HUES48 (cell line): ENCODE measurements around the gene TAMALIN.
"Not testable (repeated sequence)": the region's sequence is repeated elsewhere in the genome, so short reads cannot be mapped to it uniquely, and the experiment has no call there.

Experiments used
- H3K27ac ChIP-seq: one replicate; pipeline ENCODE4 v1.7.0; 2013; ENCODE audit warnings: low read depth, low read length, inconsistent platforms
- H3K27me3 ChIP-seq: 2 replicates; pipeline ENCODE4 v1.6.1; 2013; ENCODE audit warnings: mild to moderate bottlenecking, low read length; ENCODE audit not compliant: control insufficient read depth, insufficient read depth
- H3K36me3 ChIP-seq: 2 replicates; pipeline ENCODE4 v1.6.1; 2013; ENCODE audit warnings: low read length; ENCODE audit not compliant: control insufficient read depth, insufficient read depth
- H3K4me1 ChIP-seq: 2 replicates; pipeline ENCODE4 v1.6.1; 2013; ENCODE audit warnings: mild to moderate bottlenecking, low read length; ENCODE audit not compliant: control insufficient read depth, insufficient read depth
- H3K4me3 ChIP-seq: 2 replicates; pipeline ENCODE4 v1.5.1; 2013; ENCODE audit warnings: mild to moderate bottlenecking, low read depth, low read length
- H3K9ac ChIP-seq: 2 replicates; pipeline ENCODE4 v1.6.1; 2013; ENCODE audit warnings: mild to moderate bottlenecking, low read depth, low read length, moderate library complexity
- H3K9me3 ChIP-seq: 2 replicates; pipeline ENCODE4 v1.6.1; 2013; ENCODE audit warnings: low read length; ENCODE audit not compliant: control insufficient read depth, insufficient read depth

Gene TAMALIN

DNA sequence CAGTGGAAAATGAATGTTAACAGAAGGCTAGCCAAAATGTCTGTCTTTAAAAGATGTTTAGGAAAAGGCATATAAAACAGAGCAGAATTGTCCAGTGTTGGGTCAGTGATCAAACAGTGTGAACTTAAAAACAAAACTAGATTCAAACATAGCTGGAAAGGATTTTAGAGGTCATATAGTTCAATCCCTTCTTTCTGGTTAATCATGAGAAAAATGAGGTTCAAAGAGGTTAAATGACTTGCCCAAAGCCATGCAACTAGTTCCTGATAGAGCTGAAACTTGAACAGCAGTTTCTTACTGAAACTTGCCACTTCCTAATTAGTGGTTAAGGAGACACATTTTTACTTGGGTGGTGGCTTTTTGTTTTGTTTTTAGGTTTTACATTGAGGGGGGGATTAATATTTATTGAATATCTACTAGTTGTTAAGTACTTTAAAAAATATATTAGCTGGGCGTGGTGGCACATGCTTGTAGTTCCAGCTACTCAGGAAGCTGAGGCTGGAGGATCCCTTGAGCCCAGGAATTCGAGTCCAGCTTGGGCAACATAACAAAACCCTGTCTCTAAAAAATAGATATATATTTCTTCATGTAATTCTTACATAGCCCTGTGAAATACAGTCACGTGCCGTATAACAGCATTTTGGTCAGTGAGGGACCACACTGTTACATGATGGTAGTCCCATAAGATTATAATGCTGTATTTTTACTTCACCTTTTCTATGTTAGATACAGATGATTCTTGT lies 34.9 kb upstream of the TAMALIN start:
- H3K4me3 ChIP-seq: no peak overlapping the region
- H3K27me3 ChIP-seq: no peaks in the 10 kb centered on the region
- peaks cover 19% of the 10 kb centered on the region for H3K36me3 ChIP-seq
- H3K27ac ChIP-seq: no peak overlapping the region
- H3K9ac ChIP-seq: no peak overlapping the region
- H3K9me3 ChIP-seq: no peaks in the 10 kb centered on the region
- H3K4me1 ChIP-seq: peaks cover 25% of the 10 kb centered on the region

GRCh38 chr12:51972422-51972812 lies 34.3 kb upstream of the TAMALIN start:
- H3K27me3 ChIP-seq: no peaks in the 10 kb centered on the region
- peaks cover 22% of the 10 kb centered on the region for H3K36me3 ChIP-seq
- H3K9ac ChIP-seq: no peak overlapping the region
- H3K9me3 ChIP-seq: no peaks in the 10 kb centered on the region
- peaks cover 25% of the 10 kb centered on the region for H3K4me1 ChIP-seq
- no peak overlapping the region for H3K27ac ChIP-seq
- no peak overlapping the region for H3K4me3 ChIP-seq

DNA sequence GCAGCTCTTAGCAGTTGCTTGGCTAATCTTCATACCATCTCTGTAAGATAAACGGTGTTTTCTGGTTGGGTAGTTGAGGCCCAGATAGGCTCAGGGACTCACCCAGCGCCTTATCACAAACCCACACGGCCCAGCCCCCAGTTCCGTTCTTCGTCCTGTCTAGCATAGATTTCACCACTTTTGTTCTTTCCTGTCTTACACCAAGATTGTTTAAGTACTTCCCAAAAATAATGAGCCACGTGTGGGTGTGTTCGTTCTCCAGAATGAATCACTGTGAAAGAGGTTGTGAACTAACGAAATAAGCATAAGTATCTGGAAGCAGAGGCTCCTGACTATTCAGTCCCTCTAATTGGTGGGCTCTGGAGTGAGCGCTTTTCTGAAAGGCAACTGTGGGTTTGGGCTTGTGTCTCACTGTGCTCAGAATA lies 33.9 kb upstream of the TAMALIN start:
- Histone ChIP-seq H3K9me3 (no peaks in the 10 kb centered on the region), H3K9ac (no peak overlapping the region), H3K27ac (no peak overlapping the region), H3K36me3 (peaks cover 26% of the 10 kb centered on the region), H3K4me3 (no peak overlapping the region), H3K4me1 (peaks cover 25% of the 10 kb centered on the region), H3K27me3 (no peaks in the 10 kb centered on the region)

DNA sequence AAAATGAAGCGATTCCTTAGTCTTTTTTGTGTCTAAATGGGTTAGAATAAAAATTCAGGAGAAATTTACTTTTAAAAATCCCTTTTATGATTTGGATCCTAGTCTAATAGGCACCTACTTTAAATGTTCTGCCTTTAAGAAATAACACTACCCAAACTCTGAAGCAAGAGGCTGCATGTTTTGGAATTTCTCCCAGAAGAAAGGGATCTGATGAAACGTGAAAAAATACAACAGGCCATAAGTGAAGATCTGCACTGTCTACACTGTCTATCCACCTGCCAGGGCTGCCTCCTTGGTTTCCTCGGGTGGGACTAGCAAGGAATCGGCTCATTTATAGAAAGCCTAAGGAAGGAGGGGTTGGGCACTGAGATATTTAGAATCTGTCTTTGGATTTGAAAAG lies 33.2 kb upstream of the TAMALIN start:
- Histone ChIP-seq H3K9me3 (no peaks in the 10 kb centered on the region), H3K9ac (no peak overlapping the region), H3K36me3 (peaks cover 26% of the 10 kb centered on the region), H3K4me1 (peaks cover 25% of the 10 kb centered on the region), H3K27ac (no peak overlapping the region), H3K27me3 (no peaks in the 10 kb centered on the region), H3K4me3 (no peak overlapping the region)

GRCh38 chr12:51974646-51975045 lies 32.1 kb upstream of the TAMALIN start:
- Histone ChIP-seq H3K9me3 (no peaks in the 10 kb centered on the region), H3K27me3 (no peaks in the 10 kb centered on the region), H3K27ac (peak overlapping the region; percentile 44), H3K4me3 (no peak overlapping the region), H3K9ac (no peak overlapping the region), H3K36me3 (peaks cover 26% of the 10 kb centered on the region), H3K4me1 (peaks cover 25% of the 10 kb centered on the region)

DNA sequence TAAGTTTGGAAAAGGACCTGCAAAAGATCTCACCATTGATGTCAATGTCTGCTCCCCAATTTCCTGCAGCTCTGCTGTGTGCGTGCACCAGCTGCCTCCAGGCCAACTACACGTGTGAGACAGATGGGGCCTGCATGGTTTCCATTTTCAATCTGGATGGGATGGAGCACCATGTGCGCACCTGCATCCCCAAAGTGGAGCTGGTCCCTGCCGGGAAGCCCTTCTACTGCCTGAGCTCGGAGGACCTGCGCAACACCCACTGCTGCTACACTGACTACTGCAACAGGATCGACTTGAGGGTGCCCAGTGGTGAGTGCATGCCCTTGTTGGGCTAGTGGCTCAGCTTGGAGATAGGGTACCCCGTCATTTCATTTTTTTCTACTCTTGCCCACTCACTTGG lies 31.6 kb upstream of the TAMALIN start:
- no peak overlapping the region for H3K4me3 ChIP-seq
- H3K27ac ChIP-seq: peak overlapping the region; percentile 44
- no peaks in the 10 kb centered on the region for H3K27me3 ChIP-seq
- no peaks in the 10 kb centered on the region for H3K9me3 ChIP-seq
- H3K9ac ChIP-seq: no peak overlapping the region
- H3K36me3 ChIP-seq: peaks cover 26% of the 10 kb centered on the region
- H3K4me1 ChIP-seq: peaks cover 25% of the 10 kb centered on the region

DNA sequence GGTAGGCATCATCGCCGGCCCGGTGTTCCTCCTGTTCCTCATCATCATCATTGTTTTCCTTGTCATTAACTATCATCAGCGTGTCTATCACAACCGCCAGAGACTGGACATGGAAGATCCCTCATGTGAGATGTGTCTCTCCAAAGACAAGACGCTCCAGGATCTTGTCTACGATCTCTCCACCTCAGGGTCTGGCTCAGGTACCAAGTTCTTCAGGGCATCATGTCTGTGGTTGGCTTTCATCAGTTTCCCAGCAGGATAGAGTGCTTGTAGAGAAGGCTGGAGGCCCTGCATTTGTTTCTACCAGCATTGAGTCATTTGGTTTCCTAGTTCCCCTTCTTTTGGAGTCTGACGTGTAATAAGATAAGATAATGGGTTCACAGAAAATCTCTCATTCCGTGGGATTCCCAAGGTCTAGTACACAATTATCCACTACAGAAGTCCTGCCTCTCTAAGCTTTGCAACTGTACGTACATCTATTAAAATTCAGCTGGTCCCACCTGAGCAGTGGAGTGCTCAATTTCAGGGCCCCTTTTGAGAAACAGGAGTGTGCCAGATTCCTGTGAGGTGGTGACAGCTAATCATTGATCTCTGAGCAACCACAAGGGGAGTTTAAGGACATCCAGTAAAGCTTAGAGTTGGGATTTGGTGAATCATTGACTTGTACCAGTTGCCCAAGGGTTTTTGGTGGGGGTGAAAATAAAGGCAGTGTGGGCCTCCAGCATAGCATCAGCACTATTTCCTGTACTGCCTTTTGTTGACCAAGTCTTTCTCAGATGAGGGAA lies 30.2 kb upstream of the TAMALIN start:
- no peak overlapping the region for H3K4me3 ChIP-seq
- H3K4me1 ChIP-seq: peaks cover 18% of the 10 kb centered on the region
- peaks cover 36% of the 10 kb centered on the region for H3K36me3 ChIP-seq
- H3K27me3 ChIP-seq: no peaks in the 10 kb centered on the region
- H3K9ac ChIP-seq: no peak overlapping the region
- no peak overlapping the region for H3K27ac ChIP-seq
- no peaks in the 10 kb centered on the region for H3K9me3 ChIP-seq

DNA sequence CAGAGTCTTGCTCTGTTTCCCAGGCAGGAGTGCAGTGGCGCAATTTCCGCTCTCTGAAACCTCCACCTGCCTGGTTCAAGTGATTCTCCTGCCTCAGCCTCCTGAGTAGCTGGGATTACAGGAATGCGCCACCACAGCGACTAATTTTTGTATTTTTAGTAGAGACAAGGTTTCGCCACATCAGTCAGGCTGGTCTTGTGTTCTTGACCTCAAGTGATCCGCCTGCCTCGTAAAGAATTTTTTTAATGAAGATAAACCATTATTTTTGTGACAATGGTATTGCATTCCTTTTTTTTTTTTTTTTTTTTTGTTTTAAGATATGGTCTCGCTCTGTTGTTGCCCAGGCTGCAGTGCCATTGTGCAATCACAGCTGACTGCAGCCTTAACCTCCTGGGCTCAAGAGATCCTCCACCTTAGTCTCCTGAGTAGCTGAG lies 29.4 kb upstream of the TAMALIN start:
- H3K36me3 ChIP-seq: peaks cover 43% of the 10 kb centered on the region

DNA sequence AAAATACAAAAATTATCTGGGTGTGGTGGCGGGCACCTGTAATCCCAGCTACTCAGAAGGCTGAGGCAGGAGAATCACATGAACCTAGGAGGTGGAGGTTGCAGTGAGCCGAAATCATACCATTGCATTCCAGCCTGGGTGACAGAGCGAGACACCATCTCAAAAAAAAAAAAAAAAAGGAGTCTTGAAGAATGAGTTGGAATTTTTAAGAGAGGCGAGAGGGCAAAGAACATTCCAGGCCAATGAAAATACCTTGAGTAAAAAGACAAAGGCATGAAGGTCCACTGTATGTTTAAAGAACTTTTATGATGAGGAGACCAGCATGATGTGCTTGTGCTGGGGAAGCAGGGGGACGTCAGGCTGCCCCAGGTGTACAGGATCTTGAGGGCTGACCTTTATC lies 27.4 kb upstream of the TAMALIN start:
- not testable (repeated sequence) for H3K27me3 ChIP-seq, H3K9ac ChIP-seq, H3K4me1 ChIP-seq, H3K27ac ChIP-seq, H3K4me3 ChIP-seq, H3K9me3 ChIP-seq
- peaks cover 62% of the 10 kb centered on the region for H3K36me3 ChIP-seq

More for the DNA sequence above, 29.4 kb upstream of the TAMALIN start:
- Histone ChIP-seq H3K9ac (no peak overlapping the region), H3K27ac (no peak overlapping the region), H3K4me3 (no peak overlapping the region), H3K27me3 (no peaks in the 10 kb centered on the region), H3K4me1 (peaks cover 14% of the 10 kb centered on the region), H3K9me3 (no peaks in the 10 kb centered on the region)

DNA sequence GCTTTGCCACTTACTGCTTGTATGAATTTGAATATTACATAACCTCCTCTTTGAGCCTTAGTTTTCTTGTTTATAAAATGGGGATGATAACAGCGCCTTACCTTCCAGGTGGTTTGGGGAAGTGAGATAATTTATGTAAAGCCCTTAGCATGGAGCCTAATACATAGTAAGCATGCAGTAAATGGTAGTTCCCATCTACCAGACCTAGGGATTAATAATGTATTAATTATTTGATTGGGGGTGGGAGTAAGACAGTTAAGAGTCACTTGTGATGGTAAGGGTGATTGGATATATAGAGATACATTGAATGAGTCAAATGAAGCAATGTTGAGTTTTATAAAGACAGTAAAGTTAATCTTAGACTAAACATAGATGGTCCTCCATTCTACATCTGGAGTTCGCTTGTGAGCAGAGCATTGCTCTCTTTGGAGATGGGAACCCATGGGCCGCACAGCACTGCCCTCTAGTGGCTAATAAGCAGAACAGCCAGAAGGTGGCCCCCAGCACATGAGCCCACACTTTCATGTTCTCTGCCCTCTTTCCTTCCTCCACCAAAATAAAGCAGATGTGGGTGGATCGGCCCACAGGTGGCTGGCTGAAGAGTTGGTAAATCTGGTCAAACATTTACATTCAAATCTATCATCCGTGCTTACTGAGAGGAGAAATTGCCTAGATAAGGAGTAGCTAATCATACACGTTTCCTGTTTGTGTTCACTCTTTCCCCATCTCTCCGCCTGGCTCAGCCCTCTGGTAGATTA lies 26.5 kb upstream of the TAMALIN start:
- no peak overlapping the region for H3K4me3 ChIP-seq
- H3K9me3 ChIP-seq: no peaks in the 10 kb centered on the region
- no peak overlapping the region for H3K9ac ChIP-seq
- no peak overlapping the region for H3K27ac ChIP-seq
- peaks cover 68% of the 10 kb centered on the region for H3K36me3 ChIP-seq
- H3K27me3 ChIP-seq: no peaks in the 10 kb centered on the region
- H3K4me1 ChIP-seq: no peaks in the 10 kb centered on the region

DNA sequence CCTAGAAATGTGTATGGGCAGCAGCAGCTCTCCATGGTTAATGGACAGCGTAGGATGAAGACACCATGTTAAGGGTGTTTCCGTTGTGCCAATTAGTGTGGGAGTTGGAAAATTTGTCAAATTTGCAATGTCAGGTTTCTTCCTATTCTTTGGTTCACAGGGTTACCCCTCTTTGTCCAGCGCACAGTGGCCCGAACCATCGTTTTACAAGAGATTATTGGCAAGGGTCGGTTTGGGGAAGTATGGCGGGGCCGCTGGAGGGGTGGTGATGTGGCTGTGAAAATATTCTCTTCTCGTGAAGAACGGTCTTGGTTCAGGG lies 26.0 kb upstream of the TAMALIN start:
- no peaks in the 10 kb centered on the region for H3K27me3 ChIP-seq
- no peaks in the 10 kb centered on the region for H3K9me3 ChIP-seq
- H3K36me3 ChIP-seq: peaks cover 68% of the 10 kb centered on the region
- H3K27ac ChIP-seq: no peak overlapping the region
- no peak overlapping the region for H3K9ac ChIP-seq
- H3K4me1 ChIP-seq: no peaks in the 10 kb centered on the region
- no peak overlapping the region for H3K4me3 ChIP-seq
